ENCODE data around the gene PCGF1.

GRCh38 chr2:74474899-74475298 is 32.6 kb downstream of the PCGF1 start:
- TF ChIP-seq CTCF (conservative IDR thresholded peaks at IDR 0.05; ENCODE audit: low read depth, low read length) (peak; percentile 40), EZH2 (IDR thresholded peaks at IDR 0.05; ENCODE audit: borderline replicate concordance, low read depth, low read length, poor library complexity, severe bottlenecking) (no peak)
